IMR-90 (cell line): ENCODE measurements around the gene GSE1. TPM values are rescaled to one million over a fixed set of nuclear protein-coding genes. Genes with fewer than 3 reads are reported as not detected.

ENCODE experiments used
- ATAC-seq: fragments of 200-7000 bp; cut with Tn5 transposase; 2 replicates; pipeline ENCODE4 v1.9.1; 2020; ENCODE audit warnings: low read depth, mild to moderate bottlenecking, moderate library complexity
- BruUV-seq: library from RNA; stranded (reverse); fragments of 400-500 nt; replicated peaks from 2 replicates; lab custom pipeline; 2021; lab: Mats Ljungman, UMichigan
- CTCF ChIA-PET: fragments of 300-600 bp; formaldehyde crosslinking; extraction: SDS; loops from one replicate; lab custom pipeline; 2021; ENCODE audit warnings: antibody characterized with exemption; lab: Yijun Ruan, JAX
- POLR2A ChIA-PET: fragments of 300-600 bp; sonication (Branson Sonifier 250); formaldehyde crosslinking; loops from one replicate; lab custom pipeline; 2022; ENCODE audit warnings: antibody characterized with exemption; ENCODE audit not compliant: unreplicated experiment; lab: Charles Lee
- DNase-seq: peaks from one replicate; pipeline ENCODE4 v3.0.0; 2013
- H2AFZ ChIP-seq: replicated peaks from 2 replicates; pipeline ENCODE3; 2013; ENCODE audit warnings: low read length, mild to moderate bottlenecking; ENCODE audit not compliant: poor library complexity
- H2AK5ac ChIP-seq: 2 replicates; pipeline ENCODE4 v1.6.1; 2013; ENCODE audit warnings: low read depth, low read length, inconsistent platforms
- H2AK9ac ChIP-seq: replicated peaks from 2 replicates; pipeline ENCODE3; 2013; ENCODE audit warnings: mild to moderate bottlenecking, low read depth, low read length, moderate library complexity; ENCODE audit not compliant: poor library complexity
- H2BK120ac ChIP-seq: 2 replicates; pipeline ENCODE4 v1.6.1; 2013; ENCODE audit warnings: low read depth, low read length, inconsistent platforms
- H2BK15ac ChIP-seq: 3 replicates; pipeline ENCODE4 v1.6.1; 2013; ENCODE audit warnings: low read depth, low read length, inconsistent platforms
- H2BK20ac ChIP-seq: 2 replicates; pipeline ENCODE4 v1.6.1; 2013; ENCODE audit warnings: low read depth, mild to moderate bottlenecking, inconsistent platforms, low read length, moderate library complexity
- H2BK5ac ChIP-seq: 2 replicates; pipeline ENCODE4 v1.6.1; 2013; ENCODE audit warnings: mild to moderate bottlenecking, low read depth, low read length, inconsistent platforms; ENCODE audit not compliant: poor library complexity, severe bottlenecking
- H3K14ac ChIP-seq: replicated peaks from 2 replicates; pipeline ENCODE4 v1.6.1; 2013; ENCODE audit warnings: low read depth, low read length, inconsistent platforms
- H3K18ac ChIP-seq: 2 replicates; pipeline ENCODE4 v1.6.1; 2013; ENCODE audit warnings: low read depth, low read length, control low read depth
- H3K23ac ChIP-seq: 2 replicates; pipeline ENCODE4 v1.6.1; 2013; ENCODE audit warnings: low read depth, low read length, inconsistent platforms
- H3K27ac ChIP-seq: 2 replicates; pipeline ENCODE4 v1.5.1; 2013; ENCODE audit warnings: mild to moderate bottlenecking, control low read depth, low read length; ENCODE audit not compliant: insufficient read depth
- H3K27me3 ChIP-seq: 2 replicates; pipeline ENCODE4 v1.6.1; 2013; ENCODE audit warnings: low read length; ENCODE audit not compliant: control insufficient read depth, insufficient read depth
- H3K36me3 ChIP-seq: 2 replicates; pipeline ENCODE4 v1.6.1; 2013; ENCODE audit warnings: low read length, mixed read lengths; ENCODE audit not compliant: control insufficient read depth, insufficient read depth
- H3K4ac ChIP-seq: 2 replicates; pipeline ENCODE4 v1.6.1; 2013; ENCODE audit warnings: low read depth, low read length, inconsistent platforms
- H3K4me1 ChIP-seq: 2 replicates; pipeline ENCODE4 v1.6.1; 2013; ENCODE audit warnings: low read length, mixed read lengths; ENCODE audit not compliant: control insufficient read depth, insufficient read depth
- H3K4me2 ChIP-seq: 2 replicates; pipeline ENCODE4 v1.6.1; 2013; ENCODE audit warnings: low read depth, mild to moderate bottlenecking, control low read depth, low read length, moderate library complexity
- H3K4me3 ChIP-seq: 2 replicates; pipeline ENCODE4 v1.5.1; 2013; ENCODE audit warnings: low read depth, mild to moderate bottlenecking, control low read depth, low read length, moderate library complexity; ENCODE audit not compliant: insufficient read depth
- H3K56ac ChIP-seq: 2 replicates; pipeline ENCODE4 v1.6.1; 2013; ENCODE audit warnings: low read length, inconsistent platforms; ENCODE audit not compliant: insufficient read depth; ENCODE audit errors: extremely low read depth
- H3K79me1 ChIP-seq, 2 experiments: 2 replicates each; pipeline ENCODE4 v1.6.1; 2013; ENCODE audit warnings: low read length in 2 of 2, inconsistent platforms in 1 of 2, low read depth in 1 of 2
- H3K9ac ChIP-seq: 2 replicates; pipeline ENCODE4 v1.6.1; 2013; ENCODE audit warnings: low read depth, low read length, control low read depth
- H3K9me1 ChIP-seq: 2 replicates; pipeline ENCODE4 v1.6.1; 2013; ENCODE audit warnings: low read length, inconsistent platforms; ENCODE audit not compliant: insufficient read depth
- H3K9me3 ChIP-seq: 2 replicates; pipeline ENCODE4 v1.6.1; 2013; ENCODE audit warnings: low read length; ENCODE audit not compliant: control insufficient read depth, insufficient read depth
- H4K20me1 ChIP-seq: 2 replicates; pipeline ENCODE4 v1.6.1; 2013; ENCODE audit warnings: low read length, inconsistent platforms; ENCODE audit not compliant: insufficient read depth
- H4K5ac ChIP-seq: 2 replicates; pipeline ENCODE4 v1.6.1; 2013; ENCODE audit warnings: mild to moderate bottlenecking, low read depth, low read length, control low read depth
- H4K8ac ChIP-seq, 2 experiments: 2 replicates each; pipeline ENCODE4 v1.6.1; 2013; ENCODE audit warnings: low read depth in 2 of 2, low read length in 2 of 2, control low read depth in 1 of 2, inconsistent platforms in 1 of 2
- H4K91ac ChIP-seq: 2 replicates; pipeline ENCODE4 v1.6.1; 2013; ENCODE audit warnings: low read depth, low read length, inconsistent platforms; ENCODE audit not compliant: insufficient read depth
- BHLHE40 ChIP-seq: fragments of 150-350 bp; IDR thresholded peaks from 2 replicates; pipeline ENCODE4 v1.6.1; 2016; ENCODE audit warnings: mild to moderate bottlenecking, low read depth, low read length
- CEBPB ChIP-seq: IDR thresholded peaks from 2 replicates; pipeline ENCODE4 v1.6.1; 2012; ENCODE audit warnings: low read depth, low read length, improper control_type of control experiment
- CHD1 ChIP-seq: IDR thresholded peaks from 2 replicates; pipeline ENCODE4 v1.6.1; 2012; ENCODE audit warnings: low read depth, low read length, improper control_type of control experiment
- CTCF ChIP-seq: conservative IDR thresholded peaks from 2 replicates; pipeline ENCODE4 v1.5.1; 2012; ENCODE audit warnings: mild to moderate bottlenecking, low read depth, low read length, improper control_type of control experiment
- FOS ChIP-seq: fragments of 150-350 bp; IDR thresholded peaks from 2 replicates; pipeline ENCODE4 v1.6.1; 2016; ENCODE audit warnings: low read depth, low read length
- MAFK ChIP-seq: IDR thresholded peaks from 2 replicates; pipeline ENCODE4 v1.6.1; 2012; ENCODE audit warnings: low read depth, low read length, improper control_type of control experiment
- MAZ ChIP-seq: IDR thresholded peaks from 2 replicates; pipeline ENCODE4 v1.6.1; 2012; ENCODE audit warnings: low read depth, mild to moderate bottlenecking, low read length, improper control_type of control experiment, moderate library complexity, borderline replicate concordance
- MXI1 ChIP-seq: IDR thresholded peaks from 2 replicates; pipeline ENCODE4 v1.6.1; 2012; ENCODE audit warnings: low read depth, mild to moderate bottlenecking, low read length, moderate library complexity, borderline replicate concordance
- NFE2L2 ChIP-seq: fragments of 150-350 bp; IDR thresholded peaks from 2 replicates; pipeline ENCODE4 v1.6.1; 2016; ENCODE audit warnings: low read depth, mild to moderate bottlenecking, low read length
- POLR2A ChIP-seq: IDR thresholded peaks from 2 replicates; pipeline ENCODE4 v1.6.1; 2012; ENCODE audit warnings: mild to moderate bottlenecking, low read depth, low read length
- RAD21 ChIP-seq: IDR thresholded peaks from 2 replicates; pipeline ENCODE4 v1.6.1; 2012; ENCODE audit warnings: low read length, improper control_type of control experiment
- RCOR1 ChIP-seq: IDR thresholded peaks from 2 replicates; pipeline ENCODE4 v1.6.1; 2012; ENCODE audit warnings: mild to moderate bottlenecking, low read length, improper control_type of control experiment; ENCODE audit not compliant: insufficient replicate concordance
- RFX5 ChIP-seq: IDR thresholded peaks from 2 replicates; pipeline ENCODE4 v1.8.0; 2012; ENCODE audit warnings: low read depth, mild to moderate bottlenecking, low read length, moderate library complexity
- SMC3 ChIP-seq: fragments of 150-350 bp; IDR thresholded peaks from 2 replicates; pipeline ENCODE4 v1.6.1; 2016; ENCODE audit warnings: low read depth, mild to moderate bottlenecking, antibody characterized with exemption, low read length, moderate library complexity
- WGBS, 2 experiments: methylation state at CpG; one replicate each; pipeline versions ENCODE4 v1.1.5 to v1.1.7; 2013; ENCODE audit warnings: missing lambda C conversion rate in 2 of 2; ENCODE audit not compliant: insufficient read length in 1 of 2; ENCODE audit errors: extremely low coverage in 2 of 2; 5-methylcytosine and 5-hydroxymethylcytosine counted together
- dilution Hi-C: fragments of 300-500 bp; cut with HindIII; formaldehyde crosslinking; loops from one replicate; pipeline ENCODE4 v1.14.3; 2018; ENCODE audit warnings: low sequenced_read_pairs; ENCODE audit not compliant: unreplicated experiment
- in situ Hi-C: fragments of 300-500 bp; cut with MboI; formaldehyde crosslinking; loops from 3 replicates; pipeline ENCODE4 v1.14.3; 2019; ENCODE audit warnings: low sequenced_read_pairs, inconsistent platforms, mixed read lengths
- intact Hi-C: fragments of 100-400 bp; cut with micrococcal nuclease; formaldehyde crosslinking; loops from 2 replicates; pipeline ENCODE4 v1.10.0; 2022
- polyA plus RNA-seq, 3 experiments: library from polyadenylated mRNA; depleted of rRNA; stranded (reverse); fragments of >200 nt; gene quantifications; 2 replicates each; pipeline ENCODE4 v1.2.3, GENCODE V29; 2012; ENCODE audit warnings: low replicate concordance in 1 of 3
- total RNA-seq: library from RNA; depleted of rRNA; stranded (reverse); fragments of >200 nt; gene quantifications from 2 replicates; pipeline ENCODE4 v1.2.3, GENCODE V29; 2012
- TF ChIP-seq, protein P1 (sequence below): fragments of 150-350 bp; IDR thresholded peaks from 2 replicates; pipeline ENCODE4 v1.6.1; 2017; ENCODE audit warnings: mild to moderate bottlenecking, antibody characterized with exemption, low read length, low read depth
- TF ChIP-seq, protein P2 (sequence below): fragments of 150-350 bp; IDR thresholded peaks from 2 replicates; pipeline ENCODE4 v1.6.1; 2016; ENCODE audit warnings: low read depth, mild to moderate bottlenecking, low read length, moderate library complexity, borderline replicate concordance

Gene GSE1
- total and polyA plus RNA-seq, 2 of the 4 experiments (the other 2 are of a cell fraction): 14.9 to 25.5 TPM

- Histone ChIP-seq H2BK20ac (no peak overlapping the region), H3K56ac (no peak overlapping the region), H3K4me3 (no peak overlapping the region), H3K4me1 (peaks cover 2% of the 10 kb centered on the region; the same call in 1 of the 2 replicates), H2BK15ac (no peak overlapping the region), H3K36me3 (peaks cover 10% of the 10 kb centered on the region), H3K27me3 (no peaks in the 10 kb centered on the region), H3K9ac (no peak overlapping the region), H2AK5ac (no peak overlapping the region), H2AK9ac (no peak overlapping the region), H3K4ac (no peak overlapping the region), H3K14ac (no peak overlapping the region), H2BK5ac (no peak overlapping the region), H2BK120ac (no peak overlapping the region), H3K9me1 (peaks cover 3% of the 10 kb centered on the region; the same call in 1 of the 2 replicates), H3K79me1 (peaks cover 8 to 39% of the 10 kb centered on the region in 2 experiments), H3K9me3 (no peaks in the 10 kb centered on the region), H3K27ac (no peak overlapping the region), H4K20me1 (peaks cover 66% of the 10 kb centered on the region), H4K8ac (no peak overlapping the region), H3K4me2 (no peak overlapping the region), H4K91ac (no peak overlapping the region), H2AFZ (peak overlapping the region; percentile 32), H3K18ac (no peak overlapping the region), H3K23ac (no peak overlapping the region), H4K5ac (no peak overlapping the region)
- ATAC-seq: no peak
- in situ Hi-C loops: no loop called here
- intact Hi-C loops: no loop called here
- CTCF ChIA-PET: no interaction called here
- dilution Hi-C loops: no loop called here
- BruUV-seq: no TSS peak
- TF ChIP-seq FOS: no peak
- TF ChIP-seq CEBPB: no peak
- TF ChIP-seq, protein P1, sequence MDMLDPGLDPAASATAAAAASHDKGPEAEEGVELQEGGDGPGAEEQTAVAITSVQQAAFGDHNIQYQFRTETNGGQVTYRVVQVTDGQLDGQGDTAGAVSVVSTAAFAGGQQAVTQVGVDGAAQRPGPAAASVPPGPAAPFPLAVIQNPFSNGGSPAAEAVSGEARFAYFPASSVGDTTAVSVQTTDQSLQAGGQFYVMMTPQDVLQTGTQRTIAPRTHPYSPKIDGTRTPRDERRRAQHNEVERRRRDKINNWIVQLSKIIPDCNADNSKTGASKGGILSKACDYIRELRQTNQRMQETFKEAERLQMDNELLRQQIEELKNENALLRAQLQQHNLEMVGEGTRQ: no peak
- TF ChIP-seq MAZ: no peak
- no peak for TF ChIP-seq NFE2L2
- no peak for TF ChIP-seq RCOR1
- no peak for TF ChIP-seq RFX5
- TF ChIP-seq RAD21: no peak
- TF ChIP-seq MXI1: no peak
- no peak for TF ChIP-seq BHLHE40
- no peak for TF ChIP-seq MAFK
- no peak for TF ChIP-seq SMC3
- TF ChIP-seq CHD1: no peak
- TF ChIP-seq, protein P2, sequence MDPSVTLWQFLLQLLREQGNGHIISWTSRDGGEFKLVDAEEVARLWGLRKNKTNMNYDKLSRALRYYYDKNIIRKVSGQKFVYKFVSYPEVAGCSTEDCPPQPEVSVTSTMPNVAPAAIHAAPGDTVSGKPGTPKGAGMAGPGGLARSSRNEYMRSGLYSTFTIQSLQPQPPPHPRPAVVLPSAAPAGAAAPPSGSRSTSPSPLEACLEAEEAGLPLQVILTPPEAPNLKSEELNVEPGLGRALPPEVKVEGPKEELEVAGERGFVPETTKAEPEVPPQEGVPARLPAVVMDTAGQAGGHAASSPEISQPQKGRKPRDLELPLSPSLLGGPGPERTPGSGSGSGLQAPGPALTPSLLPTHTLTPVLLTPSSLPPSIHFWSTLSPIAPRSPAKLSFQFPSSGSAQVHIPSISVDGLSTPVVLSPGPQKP: no peak
- no peak for TF ChIP-seq POLR2A
- TF ChIP-seq CTCF: no peak
- POLR2A ChIA-PET: no interaction called here
- 83% methylated on average over 8 of the region's 17 CpGs; no CpG with 5 or more reads in 1 of the 2 experiments for WGBS, 2 experiments
- no peak for DNase-seq
Observed at GRCh38 chr16:85646358-85646907, 33.3 kb downstream of the GSE1 start.
